ENCODE results near the gene CMTM1. TPM values are rescaled to one million over a fixed set of nuclear protein-coding genes. Genes with fewer than 3 reads are reported as not detected.

Gene CMTM1
- total RNA-seq, 1 experiment from 2014 or later = 2.6 TPM

GRCh38 chr16:66590322-66590721 lies 24.1 kb downstream of the CMTM1 start:
- H3K9me3 ChIP-seq (ENCODE audit: control insufficient read depth, low read depth, low read length) = no peaks in the 10 kb centered on the region
- no peaks in the 10 kb centered on the region for H3K9me3 Mint-ChIP-seq
- no peak overlapping the region for H2AK5ac ChIP-seq (ENCODE audit: insufficient read length, low read length)
- H3K9ac ChIP-seq (ENCODE audit: extremely low read depth, insufficient read length, low read length) = no peak overlapping the region
- no peak overlapping the region for H4K8ac ChIP-seq (replicated peaks; ENCODE audit: insufficient read length, low read depth, low read length)
- no peaks in the 10 kb centered on the region; the same call in 1 of the 2 replicates for H3K27me3 Mint-ChIP-seq (ENCODE audit: low read depth)
- DNase-seq = no peak
- no peak overlapping the region for H2BK5ac ChIP-seq (ENCODE audit: insufficient read length, low read length)
- no peak overlapping the region for H3K4me2 ChIP-seq (ENCODE audit: insufficient read depth, insufficient read length, low read length)
- H3T11ph ChIP-seq (ENCODE audit: low read length) = no peak overlapping the region
- H2BK15ac ChIP-seq (ENCODE audit: low read depth, low read length) = no peak overlapping the region
- no peaks in the 10 kb centered on the region for H3K79me2 ChIP-seq (ENCODE audit: insufficient read depth, low read length)
- no peak overlapping the region for H3K18ac ChIP-seq (ENCODE audit: insufficient read length, low read depth, low read length)
- no peak overlapping the region for H2BK12ac ChIP-seq (ENCODE audit: insufficient read length, low read depth, low read length)
- H3K27ac Mint-ChIP-seq = no peak overlapping the region
- no peak overlapping the region for H2AFZ ChIP-seq (ENCODE audit: low read length)
- no peak overlapping the region for H2BK20ac ChIP-seq (ENCODE audit: low read depth, low read length, poor library complexity, severe bottlenecking)
- H3K4me1 Mint-ChIP-seq = peaks cover 12 to 20% of the 10 kb centered on the region in 2 experiments
- TF ChIP-seq, protein P1, sequence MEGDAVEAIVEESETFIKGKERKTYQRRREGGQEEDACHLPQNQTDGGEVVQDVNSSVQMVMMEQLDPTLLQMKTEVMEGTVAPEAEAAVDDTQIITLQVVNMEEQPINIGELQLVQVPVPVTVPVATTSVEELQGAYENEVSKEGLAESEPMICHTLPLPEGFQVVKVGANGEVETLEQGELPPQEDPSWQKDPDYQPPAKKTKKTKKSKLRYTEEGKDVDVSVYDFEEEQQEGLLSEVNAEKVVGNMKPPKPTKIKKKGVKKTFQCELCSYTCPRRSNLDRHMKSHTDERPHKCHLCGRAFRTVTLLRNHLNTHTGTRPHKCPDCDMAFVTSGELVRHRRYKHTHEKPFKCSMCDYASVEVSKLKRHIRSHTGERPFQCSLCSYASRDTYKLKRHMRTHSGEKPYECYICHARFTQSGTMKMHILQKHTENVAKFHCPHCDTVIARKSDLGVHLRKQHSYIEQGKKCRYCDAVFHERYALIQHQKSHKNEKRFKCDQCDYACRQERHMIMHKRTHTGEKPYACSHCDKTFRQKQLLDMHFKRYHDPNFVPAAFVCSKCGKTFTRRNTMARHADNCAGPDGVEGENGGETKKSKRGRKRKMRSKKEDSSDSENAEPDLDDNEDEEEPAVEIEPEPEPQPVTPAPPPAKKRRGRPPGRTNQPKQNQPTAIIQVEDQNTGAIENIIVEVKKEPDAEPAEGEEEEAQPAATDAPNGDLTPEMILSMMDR (conservative IDR thresholded peaks at IDR 0.05) = no peak
- H3K36me3 Mint-ChIP-seq (ENCODE audit: insufficient read depth in 1 of 3, low read depth in 3 of 3) = no peaks in the 10 kb centered on the region
- H3K27me3 ChIP-seq (ENCODE audit: insufficient read depth, low read length) = no peaks in the 10 kb centered on the region
- no peak overlapping the region for H2BK120ac ChIP-seq (ENCODE audit: low read depth, low read length, poor library complexity, severe bottlenecking)
- H3K23me2 ChIP-seq (ENCODE audit: insufficient read length, low read depth, low read length, poor library complexity, severe bottlenecking) = no peaks in the 10 kb centered on the region
- no peak overlapping the region for H3K4me3 Mint-ChIP-seq
- H3K14ac ChIP-seq (ENCODE audit: insufficient read depth, low read length) = no peak overlapping the region
- no peaks in the 10 kb centered on the region for H3K79me1 ChIP-seq (ENCODE audit: insufficient read depth, low read depth, low read length, poor library complexity, severe bottlenecking)
- no peak overlapping the region for H3K23ac ChIP-seq (ENCODE audit: insufficient read length, low read depth, low read length)
- no peak overlapping the region for H3K4ac ChIP-seq (ENCODE audit: low read depth, low read length)
- no peak overlapping the region for H3K27ac ChIP-seq (ENCODE audit: insufficient read length, low read depth, low read length)
- WGBS (ENCODE audit: extremely low coverage, insufficient read length, low lambda C conversion rate) = no CpG with 5 or more reads among the region's 8 CpGs
- H4K5ac ChIP-seq (ENCODE audit: insufficient read length, low read depth, low read length) = no peak overlapping the region
- no peak overlapping the region for H3K56ac ChIP-seq (ENCODE audit: insufficient read length, low read depth, low read length)
- no peak overlapping the region for H4K91ac ChIP-seq (ENCODE audit: insufficient read length, low read depth, low read length)
- H3K4me1 ChIP-seq (ENCODE audit: insufficient read depth, low read length) = no peaks in the 10 kb centered on the region
- H4K20me1 ChIP-seq (ENCODE audit: control insufficient read depth, insufficient read depth, insufficient read length) = no peaks in the 10 kb centered on the region

Data from H9 (cell line).